ENCODE results near the gene GNG13.
"Not testable (repeated sequence)": the region's sequence is repeated elsewhere in the genome, so short reads cannot be mapped to it uniquely, and the experiment has no call there.

GNG13 gene

GRCh38 chr16:776298-776697, 24.2 kb downstream of the GNG13 start:
- not testable (repeated sequence) for DNase-seq

- DNase-seq = no peak
Observed at GRCh38 chr16:775236-775796, 25.2 kb downstream of the GNG13 start.

- no peak for DNase-seq
Observed at GRCh38 chr16:774086-775001, 26.2 kb downstream of the GNG13 start.

GRCh38 chr16:772959-773358, 27.6 kb downstream of the GNG13 start:
- DNase-seq = no peak

- no peak for DNase-seq
Observed at GRCh38 chr16:770411-770810, 30.1 kb downstream of the GNG13 start.

GRCh38 chr16:769934-770333, 30.6 kb downstream of the GNG13 start:
- no peak for DNase-seq

GRCh38 chr16:769184-769784, 31.2 kb downstream of the GNG13 start:
- DNase-seq = no peak

GRCh38 chr16:768428-768827, 32.1 kb downstream of the GNG13 start:
- DNase-seq = no peak

- DNase-seq = no peak
Observed at GRCh38 chr16:767743-768235, 32.7 kb downstream of the GNG13 start.

GRCh38 chr16:766820-767640, 33.5 kb downstream of the GNG13 start:
- DNase-seq = no peak

GRCh38 chr16:766008-766819, 34.3 kb downstream of the GNG13 start:
- no peak for DNase-seq

- DNase-seq = no peak
Observed at GRCh38 chr16:765488-765865, 35.1 kb downstream of the GNG13 start.

GRCh38 chr16:764848-765487, 35.6 kb downstream of the GNG13 start:
- DNase-seq = no peak

GRCh38 chr16:764184-764750, 36.3 kb downstream of the GNG13 start:
- DNase-seq = no peak

- no peak for DNase-seq
Observed at GRCh38 chr16:763369-764183, 37.0 kb downstream of the GNG13 start.

GRCh38 chr16:762595-763268, 37.8 kb downstream of the GNG13 start:
- DNase-seq = no peak

GRCh38 chr16:761625-762513, 38.7 kb downstream of the GNG13 start:
- DNase-seq = no peak

- no peak for DNase-seq
Observed at GRCh38 chr16:760545-761343, 39.8 kb downstream of the GNG13 start, which contains the start of gene MSLN. Gene MSLN, plus strand, starts transcription at chr16:760734. Its CDS starts 1,947 bp downstream, at chr16:762681.

Measured in amniotic stem cell (primary cell).